Natural killer cell (primary cell): ENCODE measurements around the gene PCCA. TPM values are rescaled to one million over a fixed set of nuclear protein-coding genes. Genes with fewer than 3 reads are reported as not detected.

ENCODE experiments used
- ATAC-seq, 3 donors: fragments of 150-1000 bp in 2 of 3; fragments of 200-7000 bp in 1 of 3; cut with Tn5 transposase; 1 replicate in 1 of 3; 2 replicates in 2 of 3; pipeline ENCODE4 v1.10.0; 2021; ENCODE audit warnings: mild to moderate bottlenecking in 2 of 3, moderate library complexity in 2 of 3
- DNase-seq, 2 donors: peaks; one replicate each; pipeline versions ENCODE4 v3.0.0 to v3.0.0-alpha.2; 2013 to 2021; ENCODE audit warnings: mixed read lengths in 1 of 2
- H3K27ac ChIP-seq: one replicate; pipeline ENCODE4 v1.5.1; 2013; ENCODE audit warnings: mild to moderate bottlenecking, low read length
- H3K27me3 ChIP-seq: one replicate; pipeline ENCODE4 v1.6.1; 2013; ENCODE audit warnings: low read length; ENCODE audit not compliant: control insufficient read depth, insufficient read depth
- H3K36me3 ChIP-seq: one replicate; pipeline ENCODE4 v1.6.1; 2013; ENCODE audit warnings: low read length; ENCODE audit not compliant: control insufficient read depth, insufficient read depth
- H3K4me1 ChIP-seq: one replicate; pipeline ENCODE4 v1.6.1; 2013; ENCODE audit warnings: low read length; ENCODE audit not compliant: control insufficient read depth, insufficient read depth
- H3K4me3 ChIP-seq: one replicate; pipeline ENCODE4 v1.5.1; 2013; ENCODE audit warnings: low read length
- H3K9me3 ChIP-seq: one replicate; pipeline ENCODE4 v1.6.1; 2013; ENCODE audit warnings: low read length; ENCODE audit not compliant: control insufficient read depth, insufficient read depth
- H3K27ac Mint-ChIP-seq, 2 donors: one replicate each; pipeline ENCODE4 v1.8.0; 2022; ENCODE audit warnings: mild to moderate bottlenecking in 2 of 2, mixed read lengths in 2 of 2, moderate library complexity in 1 of 2
- H3K27me3 Mint-ChIP-seq, 2 donors: one replicate each; pipeline ENCODE4 v1.8.0; 2022; ENCODE audit warnings: low read depth in 2 of 2, mixed read lengths in 2 of 2
- H3K36me3 Mint-ChIP-seq: one replicate; pipeline ENCODE4 v1.8.0; 2022; ENCODE audit warnings: mixed read lengths
- H3K4me1 Mint-ChIP-seq, 2 donors: one replicate each; pipeline ENCODE4 v1.8.0; 2022; ENCODE audit warnings: mixed read lengths in 2 of 2
- H3K4me3 Mint-ChIP-seq: one replicate; pipeline ENCODE4 v1.8.0; 2022; ENCODE audit warnings: mild to moderate bottlenecking, moderate library complexity, mixed read lengths
- H3K9me3 Mint-ChIP-seq, 2 donors: one replicate each; pipeline ENCODE4 v1.8.0; 2022; ENCODE audit warnings: mixed read lengths in 2 of 2
- CTCF ChIP-seq: fragments of 200-600 bp; IDR thresholded peaks from one replicate; pipeline ENCODE4 v1.8.0; 2022; ENCODE audit warnings: antibody characterized with exemption
- WGBS: methylation state at CpG from one replicate; pipeline ENCODE4 v1.1.7; 2013; ENCODE audit warnings: missing lambda C conversion rate; ENCODE audit not compliant: insufficient coverage; 5-methylcytosine and 5-hydroxymethylcytosine counted together
- intact Hi-C: fragments of 100-400 bp; cut with micrococcal nuclease; formaldehyde crosslinking; loops from one replicate; pipeline ENCODE4 v1.14.2; 2022
- total RNA-seq, 4 donors: library from RNA; stranded (reverse); fragments of 120-200 nt in 1 of 4; gene quantifications; one replicate each; pipeline versions ENCODE4 v1.2.3 to v1.2.4, GENCODE V29; 2013 to 2022

The PCCA gene
- total RNA-seq, 3 donors from 2014 or later (not counting 1 experiment from before 2014, with no cell fraction given) = 25.5 to 28.5 (median 28.2) TPM

DNA sequence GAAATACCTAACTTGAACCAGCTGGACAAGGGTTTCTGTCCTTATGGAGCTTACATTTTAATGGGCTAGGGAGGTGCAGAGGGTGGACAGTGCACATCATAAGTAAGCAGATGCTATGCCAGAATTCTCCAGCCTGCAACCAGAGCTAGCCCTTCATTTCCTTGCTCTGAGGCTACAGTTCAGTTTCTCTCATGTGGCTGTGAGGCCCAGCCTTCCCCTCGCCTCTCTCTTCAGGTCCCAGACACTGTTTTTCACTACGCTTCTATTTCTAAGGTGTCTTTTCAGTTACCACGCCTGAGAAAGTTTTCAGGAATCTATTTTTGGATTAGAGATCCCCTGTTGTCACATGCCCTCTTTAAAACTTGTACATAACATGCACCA is 141.9 kb downstream of the PCCA start:
- Mint-ChIP-seq H3K4me3 (no peak overlapping the region), H3K36me3 (no peaks in the 10 kb centered on the region), H3K9me3 (no peaks in the 10 kb centered on the region), H3K4me1 (peaks cover 6 to 7% of the 10 kb centered on the region in 2 donors), H3K27ac (no peak overlapping the region), H3K27me3 (no peaks in the 10 kb centered on the region)
- Histone ChIP-seq H3K4me3 (no peak overlapping the region), H3K9me3 (no peaks in the 10 kb centered on the region), H3K36me3 (no peaks in the 10 kb centered on the region), H3K27ac (no peak overlapping the region), H3K27me3 (no peaks in the 10 kb centered on the region), H3K4me1 (no peaks in the 10 kb centered on the region)
- no peak for ATAC-seq
- intact Hi-C loops = no loop called here
- 77% methylated on average over 3 of the region's 3 CpGs for WGBS
- TF ChIP-seq CTCF = no peak
- DNase-seq = peak in 1 of 2 donors; percentile 4

- Histone ChIP-seq H3K27me3 (no peaks in the 10 kb centered on the region), H3K4me3 (no peak overlapping the region), H3K9me3 (no peaks in the 10 kb centered on the region), H3K27ac (no peak overlapping the region), H3K4me1 (no peaks in the 10 kb centered on the region), H3K36me3 (no peaks in the 10 kb centered on the region)
- H3K27me3 Mint-ChIP-seq = no peaks in the 10 kb centered on the region
- no peak overlapping the region for H3K4me3 Mint-ChIP-seq
- no peak overlapping the region for H3K27ac Mint-ChIP-seq
- H3K36me3 Mint-ChIP-seq = no peaks in the 10 kb centered on the region
- intact Hi-C loops = no loop called here
- peaks cover 7 to 8% of the 10 kb centered on the region in 2 donors for H3K4me1 Mint-ChIP-seq
- TF ChIP-seq CTCF = no peak
- DNase-seq (no peak), ATAC-seq (no peak)
- 94% methylated on average over 3 of the region's 3 CpGs for WGBS
- no peaks in the 10 kb centered on the region for H3K9me3 Mint-ChIP-seq
Observed at GRCh38 chr13:100231176-100231575, 142.3 kb downstream of the PCCA start.

DNA sequence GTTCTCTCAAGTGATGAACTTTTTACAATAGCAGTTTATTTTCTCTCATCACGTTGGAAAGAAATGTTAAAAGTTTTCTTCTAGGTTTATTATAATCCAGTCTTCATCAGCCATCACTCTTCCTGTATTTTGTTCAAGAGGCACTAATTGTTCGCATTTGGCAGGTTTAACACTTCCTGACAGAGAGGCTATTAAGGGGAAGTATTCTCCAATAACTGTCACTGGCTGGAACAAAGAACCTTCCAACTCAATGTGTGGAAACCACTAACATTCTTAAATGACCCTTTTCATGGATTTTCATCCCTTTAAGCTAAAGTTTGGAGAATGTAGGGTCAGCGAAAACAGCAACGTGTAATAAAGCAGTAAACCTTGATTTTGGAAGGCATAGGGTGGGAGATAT is 145.1 kb downstream of the PCCA start:
- intact Hi-C loops = no loop called here
- no peak overlapping the region for H3K27ac ChIP-seq
- H3K27me3 ChIP-seq = no peaks in the 10 kb centered on the region
- no peak overlapping the region for H3K4me3 ChIP-seq
- DNase-seq (no peak), ATAC-seq (no peak)
- no peaks in the 10 kb centered on the region for H3K27me3 Mint-ChIP-seq
- TF ChIP-seq CTCF = no peak
- H3K27ac Mint-ChIP-seq = no peak overlapping the region
- no peaks in the 10 kb centered on the region for H3K9me3 Mint-ChIP-seq
- H3K4me1 Mint-ChIP-seq = peaks cover 7 to 8% of the 10 kb centered on the region in 2 donors
- H3K36me3 Mint-ChIP-seq = no peaks in the 10 kb centered on the region
- no peaks in the 10 kb centered on the region for H3K9me3 ChIP-seq
- H3K4me3 Mint-ChIP-seq = no peak overlapping the region
- H3K36me3 ChIP-seq = no peaks in the 10 kb centered on the region
- 93% methylated on average over 2 of the region's 4 CpGs for WGBS
- no peaks in the 10 kb centered on the region for H3K4me1 ChIP-seq

GRCh38 chr13:100234524-100235136 is 145.7 kb downstream of the PCCA start:
- Histone ChIP-seq H3K4me3 (no peak overlapping the region), H3K27me3 (no peaks in the 10 kb centered on the region), H3K27ac (no peak overlapping the region), H3K9me3 (no peaks in the 10 kb centered on the region), H3K36me3 (no peaks in the 10 kb centered on the region), H3K4me1 (no peaks in the 10 kb centered on the region)
- Mint-ChIP-seq H3K27me3 (no peaks in the 10 kb centered on the region), H3K36me3 (no peaks in the 10 kb centered on the region), H3K4me1 (peaks cover 7 to 8% of the 10 kb centered on the region in 2 donors), H3K4me3 (no peak overlapping the region), H3K9me3 (no peaks in the 10 kb centered on the region), H3K27ac (no peak overlapping the region)
- DNase-seq (no peak), ATAC-seq (no peak)
- TF ChIP-seq CTCF = no peak
- 90% methylated on average over 3 of the region's 4 CpGs for WGBS
- intact Hi-C loops = loop anchor here (1.0 kb wide), 2 partner anchors 318 to 578 kb away; no protein-coding TSS in a partner anchor
